Right atrium auricular region (tissue), 2 donors: ENCODE data around the gene ZNF57. TPM values are rescaled to one million over a fixed set of nuclear protein-coding genes. Genes with fewer than 3 reads are reported as not detected.

Experiments
- DNase-seq: peaks from one replicate; pipeline ENCODE4 v3.0.0-alpha.2; 2019; ENCODE audit warnings: low spot score
- H3K27ac ChIP-seq, 2 donors: fragments of 200-600 bp; sonication (generic); 1 replicate in 1 of 2; 2 replicates in 1 of 2; pipeline ENCODE4 v1.5.1; 2016 to 2019
- H3K27me3 ChIP-seq, 2 donors: fragments of 200-600 bp; sonication (generic); one replicate each; pipeline versions ENCODE4 v1.5.1 to v1.6.0; 2017 to 2019
- H3K36me3 ChIP-seq: fragments of 200-600 bp; sonication (generic); one replicate; pipeline ENCODE4 v1.5.1; 2016
- H3K4me1 ChIP-seq, 2 donors: fragments of 200-600 bp; sonication (generic); one replicate each; pipeline versions ENCODE4 v1.5.1 to v1.6.0; 2017 to 2019
- H3K4me3 ChIP-seq, 2 donors: fragments of 200-600 bp; sonication (generic); 1 replicate in 1 of 2; 2 replicates in 1 of 2; pipeline ENCODE4 v1.5.1; 2017 to 2019; ENCODE audit warnings: mild to moderate bottlenecking in 1 of 2, moderate library complexity in 1 of 2
- H3K9me3 ChIP-seq, 2 donors: fragments of 200-600 bp; sonication (generic); one replicate each; pipeline ENCODE4 v1.5.1; 2019
- CTCF ChIP-seq, 2 donors: fragments of 200-600 bp; sonication (generic); IDR thresholded peaks; one replicate each; pipeline ENCODE4 v1.5.1; 2019; ENCODE audit warnings: antibody characterized with exemption in 2 of 2
- total RNA-seq, 2 donors: library from RNA; depleted of rRNA; stranded (reverse); fragments of >200 nt; gene quantifications; one replicate each; pipeline ENCODE4 v1.1.0, GENCODE V29; 2016

The ZNF57 gene
- total RNA-seq = 1 to 10 TPM; 1.6 to 1.8 TPM

DNA sequence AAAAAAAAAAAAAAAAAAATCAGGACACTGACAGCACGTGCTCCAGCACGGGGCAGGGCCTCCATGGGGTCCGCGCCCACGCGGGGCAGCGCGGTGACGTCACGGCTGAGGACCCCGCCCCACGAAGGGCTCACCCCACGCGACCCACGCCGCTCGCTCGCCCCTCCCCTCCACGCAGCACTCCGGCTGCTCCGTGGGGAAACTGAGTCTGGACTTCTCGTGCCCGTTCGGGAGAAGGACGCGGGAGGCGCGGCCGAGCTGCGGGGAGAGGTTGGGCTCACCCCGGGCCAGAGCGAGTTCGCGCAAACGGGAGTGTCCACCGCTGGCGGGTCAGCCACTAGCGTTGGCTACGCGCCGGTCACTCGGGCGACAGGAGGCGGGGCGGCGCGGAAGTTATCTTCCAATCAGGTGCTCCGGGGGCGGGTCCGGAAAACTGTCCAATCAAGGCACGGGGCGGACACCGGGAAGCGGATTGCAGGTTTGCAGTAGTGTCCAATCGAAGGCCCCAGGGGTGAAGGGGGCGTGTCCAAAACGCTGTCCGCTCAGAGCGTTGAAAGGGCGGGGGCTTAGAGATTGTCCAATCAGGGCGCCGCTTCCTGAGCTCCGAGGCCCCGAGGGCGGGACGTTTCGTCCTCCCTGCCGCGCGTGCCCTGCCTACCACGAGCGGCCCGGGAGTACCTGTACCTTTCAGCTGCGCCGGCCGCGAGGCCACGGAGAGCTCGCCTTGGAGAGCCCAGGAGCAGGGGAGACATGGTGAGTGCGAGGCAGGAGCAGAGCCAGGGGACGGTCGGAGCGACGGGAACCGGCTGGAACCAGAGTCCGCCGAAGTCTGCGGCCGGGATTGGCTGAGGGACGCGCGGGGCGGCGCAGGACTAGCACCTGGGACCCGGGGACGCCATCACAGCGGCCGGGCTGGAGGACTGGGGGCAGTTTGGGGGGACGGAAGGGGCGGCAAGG, at the start of gene ZNF57:
TSS of gene ZNF57 (plus strand) at position 633 of the 957 bp plus-strand sequence. CDS start at position 751, 118 bp downstream.
- no peak for TF ChIP-seq CTCF (IDR thresholded peaks at IDR 0.05)
- peak within 1 kb of the TSS; percentile 69 to 79 for H3K4me3 ChIP-seq
- no peaks in the 10 kb centered on the region for H3K27me3 ChIP-seq
- H3K27ac ChIP-seq = peak within 1 kb of the TSS; percentile 84 to 94
- H3K4me1 ChIP-seq = peaks cover 0 to 10% of the 10 kb centered on the region in 2 donors
- H3K9me3 ChIP-seq = peaks cover 0 to 16% of the 10 kb centered on the region in 2 donors
- no peaks in the 10 kb centered on the region for H3K36me3 ChIP-seq
- DNase-seq = peak; percentile 100

- Histone ChIP-seq H3K36me3 (peaks cover 51% of the 10 kb centered on the region), H3K4me3 (no peak overlapping the region), H3K4me1 (no peaks in the 10 kb centered on the region), H3K27me3 (no peaks in the 10 kb centered on the region), H3K27ac (no peak overlapping the region), H3K9me3 (peaks cover 33 to 97% of the 10 kb centered on the region in 2 donors)
- DNase-seq = no peak
- no peak for TF ChIP-seq CTCF (IDR thresholded peaks at IDR 0.05)
Observed at GRCh38 chr19:2852598-2852997, 48.1 kb upstream of the ZNF57 start.

DNA sequence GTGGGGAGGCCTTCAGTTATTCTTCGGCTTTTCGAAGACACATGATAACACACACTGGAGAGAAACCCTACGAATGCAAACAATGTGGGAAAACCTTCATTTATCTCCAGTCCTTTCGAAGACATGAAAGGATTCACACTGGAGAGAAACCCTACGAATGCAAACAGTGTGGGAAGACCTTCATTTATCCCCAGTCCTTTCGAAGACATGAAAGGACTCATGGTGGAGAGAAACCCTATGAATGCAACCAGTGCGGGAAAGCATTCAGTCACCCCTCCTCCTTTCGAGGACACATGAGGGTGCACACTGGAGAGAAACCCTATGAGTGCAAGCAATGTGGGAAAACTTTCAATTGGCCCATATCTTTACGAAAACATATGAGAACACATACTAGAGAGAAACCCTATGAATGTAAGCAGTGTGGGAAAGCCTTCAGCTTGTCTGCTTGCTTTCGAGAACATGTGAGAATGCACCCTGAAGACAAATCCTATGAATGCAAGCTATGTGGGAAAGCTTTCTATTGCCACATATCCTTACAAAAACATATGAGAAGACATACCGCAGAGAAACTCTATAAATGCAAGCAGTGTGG, 47.6 kb upstream of the ZNF57 start:
- DNase-seq = no peak
- no peak for TF ChIP-seq CTCF (IDR thresholded peaks at IDR 0.05)
- Histone ChIP-seq H3K27me3 (no peaks in the 10 kb centered on the region), H3K4me1 (no peaks in the 10 kb centered on the region), H3K4me3 (no peak overlapping the region), H3K9me3 (peaks cover 38 to 100% of the 10 kb centered on the region in 2 donors), H3K27ac (no peak overlapping the region), H3K36me3 (peaks cover 51% of the 10 kb centered on the region)

GRCh38 chr19:2854849-2855248, 45.9 kb upstream of the ZNF57 start:
- no peaks in the 10 kb centered on the region for H3K27me3 ChIP-seq
- no peaks in the 10 kb centered on the region for H3K4me1 ChIP-seq
- peaks cover 41 to 96% of the 10 kb centered on the region in 2 donors for H3K9me3 ChIP-seq
- H3K36me3 ChIP-seq = peaks cover 51% of the 10 kb centered on the region
- DNase-seq = no peak
- H3K4me3 ChIP-seq = no peak overlapping the region
- no peak for TF ChIP-seq CTCF (IDR thresholded peaks at IDR 0.05)
- no peak overlapping the region for H3K27ac ChIP-seq

DNA sequence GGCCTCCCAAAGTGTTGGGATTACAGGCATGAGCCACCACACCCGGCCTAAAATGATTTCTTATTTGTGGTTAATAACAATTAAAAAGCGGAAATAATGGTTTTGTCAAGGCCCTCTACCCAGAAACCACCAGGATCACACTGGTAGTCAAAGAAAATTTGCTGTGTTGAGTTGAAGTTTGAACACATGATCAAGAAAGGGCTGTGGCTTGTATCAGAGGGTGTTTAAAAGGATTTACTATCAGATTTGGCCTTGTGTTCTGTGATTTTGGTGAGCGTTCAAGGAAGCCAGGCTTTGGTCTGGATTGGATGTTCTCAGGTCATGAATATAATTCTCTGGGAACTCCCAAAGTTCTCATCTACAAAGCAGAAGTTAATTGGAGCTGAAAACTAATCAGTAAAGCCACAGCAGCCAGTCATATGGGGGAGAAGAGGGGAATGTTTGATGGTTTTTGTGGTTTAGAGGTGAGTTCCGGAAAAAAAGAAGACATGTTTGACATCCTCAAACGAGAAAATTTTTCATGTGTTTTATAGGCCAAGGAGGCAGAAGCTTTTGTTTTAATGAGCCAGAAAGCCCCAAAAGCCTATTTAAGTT, 44.2 kb upstream of the ZNF57 start:
- H3K36me3 ChIP-seq = peaks cover 38% of the 10 kb centered on the region
- TF ChIP-seq CTCF (IDR thresholded peaks at IDR 0.05) = no peak
- DNase-seq = no peak

More for the DNA sequence above, 44.2 kb upstream of the ZNF57 start:
- Histone ChIP-seq H3K9me3 (peaks cover 40 to 78% of the 10 kb centered on the region in 2 donors), H3K4me3 (no peak overlapping the region), H3K4me1 (no peaks in the 10 kb centered on the region), H3K27ac (no peak overlapping the region), H3K27me3 (no peaks in the 10 kb centered on the region)
